GM12878 (cell line): ENCODE measurements around the gene CCNJL. TPM values are rescaled to one million over a fixed set of nuclear protein-coding genes. Genes with fewer than 3 reads are reported as not detected.

Experiments used
- ATAC-seq: fragments of 200-7000 bp; cut with Tn5 transposase; 3 replicates; pipeline ENCODE4 v1.9.1; 2020; ENCODE audit warnings: mild to moderate bottlenecking, moderate library complexity
- BruUV-seq: library from RNA; stranded (reverse); fragments of 400-500 nt; replicated peaks from 2 replicates; lab custom pipeline; 2021; lab: Mats Ljungman, UMichigan
- CTCF ChIA-PET: fragments of 300-600 bp; sonication (Branson Sonifier 250); formaldehyde crosslinking; extraction: SDS; loops from one replicate; lab custom pipeline; 2021; ENCODE audit warnings: inconsistent platforms; lab: Yijun Ruan, JAX
- POLR2A ChIA-PET: fragments of 350-600 bp; formaldehyde crosslinking; extraction: SDS; loops from one replicate; lab custom pipeline; 2021; ENCODE audit warnings: inconsistent platforms; lab: Charles Lee
- RAD21 ChIA-PET: fragments of 300-600 bp; sonication (Branson Sonifier 250); formaldehyde crosslinking; loops from one replicate; lab custom pipeline; 2023; ENCODE audit warnings: antibody characterized with exemption; ENCODE audit not compliant: unreplicated experiment; lab: Charles Lee
- SMC1A ChIA-PET: fragments of 300-600 bp; sonication (Branson Sonifier 250); formaldehyde crosslinking; loops from one replicate; lab custom pipeline; 2023; ENCODE audit not compliant: unreplicated experiment, uncharacterized antibody; lab: Charles Lee
- DNase-seq: peaks from one replicate; pipeline ENCODE4 v3.0.0-alpha.2; 2011; ENCODE audit warnings: low read depth, low spot score
- FAIRE-seq: peaks from 3 replicates; lab custom pipeline; 2011; peaks lifted over from hg19 to GRCh38; lab: Jason Lieb, UNC
- H2AFZ ChIP-seq: 2 replicates; pipeline ENCODE4 v1.6.0; 2011; ENCODE audit warnings: low read depth, low read length, control low read depth; ENCODE audit not compliant: control insufficient read depth
- H3K27ac ChIP-seq: 2 replicates; pipeline ENCODE4 v1.5.1; 2011; ENCODE audit warnings: control low read depth; ENCODE audit not compliant: control insufficient read depth, insufficient read depth
- H3K27me3 ChIP-seq, 2 experiments: replicated peaks in 1 of 2; 2 replicates each; pipeline versions ENCODE4 v1.6.0 to v1.6.1; 2011; ENCODE audit warnings: low read length in 1 of 2; ENCODE audit not compliant: control insufficient read depth in 2 of 2, insufficient read depth in 2 of 2
- H3K36me3 ChIP-seq, 2 experiments: 2 replicates each; pipeline ENCODE4 v1.5.1; 2011; ENCODE audit warnings: low read length in 1 of 2; ENCODE audit not compliant: control insufficient read depth in 2 of 2, insufficient read depth in 2 of 2
- H3K4me1 ChIP-seq: 2 replicates; pipeline ENCODE4 v1.6.1; 2011; ENCODE audit warnings: mild to moderate bottlenecking, low read length, moderate library complexity, mixed read lengths; ENCODE audit not compliant: control insufficient read depth, insufficient read depth
- H3K4me2 ChIP-seq: 2 replicates; pipeline ENCODE4 v1.6.0; 2011; ENCODE audit warnings: control low read depth; ENCODE audit not compliant: control insufficient read depth, insufficient read depth
- H3K4me3 ChIP-seq: fragments of 200-600 bp; sonication (generic); 2 replicates; pipeline ENCODE4 v1.5.1; 2016
- H3K79me2 ChIP-seq: 2 replicates; pipeline ENCODE4 v1.6.0; 2011; ENCODE audit warnings: low read length; ENCODE audit not compliant: control insufficient read depth, insufficient read depth
- H3K9ac ChIP-seq: 2 replicates; pipeline ENCODE4 v1.8.0; 2011; ENCODE audit warnings: low read length, control low read depth, mixed read lengths; ENCODE audit not compliant: control insufficient read depth, insufficient read depth
- H3K9me3 ChIP-seq: replicated peaks from 3 replicates; pipeline ENCODE4 v1.5.1; 2011; ENCODE audit warnings: mild to moderate bottlenecking, low read length; ENCODE audit not compliant: control insufficient read depth, insufficient read depth
- H4K20me1 ChIP-seq: 2 replicates; pipeline ENCODE4 v1.6.0; 2011; ENCODE audit not compliant: control insufficient read depth, insufficient read depth
- FOXM1 ChIP-seq: IDR thresholded peaks from 2 replicates; pipeline ENCODE4 v1.6.1; 2012; ENCODE audit warnings: low read depth, mild to moderate bottlenecking, inconsistent platforms, low read length, moderate library complexity
- HDAC6 ChIP-seq: fragments of 200-600 bp; sonication (generic); IDR thresholded peaks from one replicate; pipeline ENCODE4 v1.8.0; 2017; ENCODE audit warnings: antibody characterized with exemption; ENCODE audit not compliant: unreplicated experiment
- MTA2 ChIP-seq: fragments of 450-650 bp; IDR thresholded peaks from 2 replicates; pipeline ENCODE4 v1.6.1; 2016; ENCODE audit warnings: low read depth, mild to moderate bottlenecking, moderate library complexity
- PBX3 ChIP-seq: IDR thresholded peaks from 2 replicates; pipeline ENCODE4 v1.6.1; 2011; ENCODE audit warnings: mild to moderate bottlenecking, low read depth, low read length, moderate library complexity; ENCODE audit not compliant: insufficient replicate concordance
- RAD21 ChIP-seq: IDR thresholded peaks from 2 replicates; pipeline ENCODE4 v1.6.1; 2011; ENCODE audit warnings: mild to moderate bottlenecking, low read depth, low read length, moderate library complexity; ENCODE audit not compliant: insufficient read depth
- RELA ChIP-seq: fragments of 450-650 bp; IDR thresholded peaks from 2 replicates; pipeline ENCODE4 v1.8.0; 2014; ENCODE audit warnings: borderline replicate concordance; ENCODE audit not compliant: partially characterized antibody
- RFX5 ChIP-seq: IDR thresholded peaks from 2 replicates; pipeline ENCODE4 v1.6.1; 2011; ENCODE audit warnings: low read depth, low read length, improper control_type of control experiment
- USF1 ChIP-seq: IDR thresholded peaks from 2 replicates; pipeline ENCODE4 v1.6.1; 2011; ENCODE audit warnings: borderline replicate concordance, low read depth, mild to moderate bottlenecking, moderate library complexity, mixed read lengths, low read length; ENCODE audit not compliant: insufficient read depth; ENCODE audit errors: extremely low read length
- ZNF592 ChIP-seq: fragments of 450-650 bp; IDR thresholded peaks from 2 replicates; pipeline ENCODE4 v1.6.1; 2017; ENCODE audit warnings: mild to moderate bottlenecking, moderate library complexity
- WGBS: methylation state at CpG from one replicate; pipeline ENCODE4 v1.1.6; 2016; ENCODE audit warnings: low lambda C conversion rate; ENCODE audit not compliant: insufficient replicate concordance, insufficient coverage; ENCODE audit errors: missing lambda C conversion rate; 5-methylcytosine and 5-hydroxymethylcytosine counted together
- in situ Hi-C: fragments of 300-500 bp; cut with MboI; formaldehyde crosslinking; loops from 9 replicates; pipeline ENCODE4 v1.14.3; 2018; ENCODE audit warnings: mixed read lengths
- intact Hi-C: fragments of 100-400 bp; cut with micrococcal nuclease; formaldehyde crosslinking; loops from one replicate; pipeline ENCODE4 v1.14.2; 2022; ENCODE audit not compliant: unreplicated experiment
- polyA plus RNA-seq, 11 experiments: library from polyadenylated mRNA; depleted of rRNA in 4 of 11; unstranded in 6 of 11; stranded (reverse) in 5 of 11; fragments of >200 nt; fragmentation: Nextera tagmentation in 4 of 11; fragmentation: Illumina TruSeq in 1 of 11; extraction: Ambion mirVana in 4 of 11; extraction: Trizol in 1 of 11; gene quantifications; 1 replicate in 1 of 11; 2 replicates in 10 of 11; pipeline versions ENCODE4 v1.2.1 to v1.2.3, GENCODE V29; 2011 to 2016; ENCODE audit warnings: inconsistent platforms in 2 of 11, missing spikeins in 2 of 11, low read depth in 1 of 11
- total RNA-seq, 4 experiments: library from RNA; depleted of rRNA in 3 of 4; stranded (reverse); fragments of >200 nt in 3 of 4; fragmentation: Illumina TruSeq in 1 of 4; extraction: Trizol in 1 of 4; gene quantifications; 2 replicates each; pipeline versions ENCODE4 v1.2.1 to v1.2.3, GENCODE V29; 2013 to 2021

CCNJL gene
- total and polyA plus RNA-seq, 10 of the 15 experiments (the other 5 are each of a cell fraction or from before 2014, with no cell fraction given): 0.09 to 0.20 (median 0.10) TPM; not detected in 7

- no TSS peak for BruUV-seq
- Histone ChIP-seq H3K4me2 (no peak overlapping the region), H3K9ac (no peak overlapping the region), H3K4me3 (no peak overlapping the region), H3K9me3 (no peaks in the 10 kb centered on the region), H3K27me3 (no peaks in the 10 kb centered on the region; a peak in 1 of 4 replicates), H3K79me2 (no peaks in the 10 kb centered on the region), H3K4me1 (no peaks in the 10 kb centered on the region), H2AFZ (no peak overlapping the region), H3K36me3 (no peaks in the 10 kb centered on the region), H4K20me1 (no peaks in the 10 kb centered on the region), H3K27ac (no peak overlapping the region)
- RAD21 ChIA-PET: no interaction called here
- TF ChIP-seq RAD21 (no peak), RFX5 (no peak), RELA (no peak), MTA2 (no peak), FOXM1 (no peak), USF1 (no peak), PBX3 (no peak), HDAC6 (no peak), ZNF592 (no peak)
- POLR2A ChIA-PET: no interaction called here
- no peak for ATAC-seq
- intact Hi-C loops: no loop called here
- DNase-seq: no peak
- in situ Hi-C loops: no loop called here
- CTCF ChIA-PET: interaction anchor here (0.9 kb wide), 1 partner anchor 304 kb away, joined by 4 read pairs; no protein-coding TSS in a partner anchor
- SMC1A ChIA-PET: interaction anchor here (1.6 kb wide), 1 partner anchor 17 kb away, joined by 5 read pairs; no protein-coding TSS in a partner anchor
- no peak for FAIRE-seq
- WGBS: 77% methylated on average over 2 of the region's 2 CpGs
Observed at GRCh38 chr5:160325716-160326115, 13.4 kb upstream of the CCNJL start.
